Fibroblast of the conjunctiva (primary cell): ENCODE results near the gene PATZ1.
A peak's percentile ranks its signal among the peaks of the same experiment; 100 is the strongest.

Experiments used
- DNase-seq: peaks from one replicate; pipeline ENCODE4 v3.0.0-alpha.2; 2010; ENCODE audit warnings: low read depth

The PATZ1 gene

DNA sequence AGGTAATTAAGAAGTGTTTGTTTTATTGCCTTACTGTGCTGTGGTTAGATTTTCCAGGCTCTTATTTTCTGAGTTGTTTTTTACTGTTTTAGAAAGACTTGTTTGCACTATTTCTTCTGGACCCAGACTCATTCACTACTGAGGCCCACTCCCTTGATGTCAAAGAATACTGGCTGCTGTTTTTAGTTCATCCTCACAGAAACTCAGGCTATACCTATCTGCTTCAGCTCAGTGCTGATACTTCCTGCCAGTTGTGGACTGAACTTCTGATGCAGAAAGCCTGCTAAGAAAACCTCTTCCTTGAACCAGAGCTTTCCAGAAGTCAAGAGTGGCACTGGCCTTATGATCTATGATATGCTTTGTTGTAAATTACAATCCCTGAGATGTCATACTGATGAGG is 38.0 kb downstream of the PATZ1 start:
- no peak for DNase-seq

DNA sequence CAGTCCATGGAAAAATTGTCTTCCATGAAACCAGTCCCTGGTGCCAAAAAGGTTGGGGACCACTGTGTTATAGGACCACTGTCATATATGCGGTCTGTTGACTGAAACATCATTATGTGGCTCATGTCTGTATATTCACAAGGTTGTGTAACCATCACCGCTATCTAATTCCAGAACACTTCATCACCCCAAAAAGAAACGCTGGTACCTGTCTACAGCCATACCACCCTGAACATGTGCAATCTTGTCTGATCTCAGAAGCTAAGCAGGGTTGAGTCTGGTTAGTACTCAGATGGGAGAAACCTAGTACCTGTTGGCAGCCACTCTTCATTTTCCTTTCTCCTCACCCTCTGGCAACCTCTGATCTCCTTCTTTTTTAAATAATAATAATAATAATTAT is 41.0 kb downstream of the PATZ1 start:
- DNase-seq, result no peak

DNA sequence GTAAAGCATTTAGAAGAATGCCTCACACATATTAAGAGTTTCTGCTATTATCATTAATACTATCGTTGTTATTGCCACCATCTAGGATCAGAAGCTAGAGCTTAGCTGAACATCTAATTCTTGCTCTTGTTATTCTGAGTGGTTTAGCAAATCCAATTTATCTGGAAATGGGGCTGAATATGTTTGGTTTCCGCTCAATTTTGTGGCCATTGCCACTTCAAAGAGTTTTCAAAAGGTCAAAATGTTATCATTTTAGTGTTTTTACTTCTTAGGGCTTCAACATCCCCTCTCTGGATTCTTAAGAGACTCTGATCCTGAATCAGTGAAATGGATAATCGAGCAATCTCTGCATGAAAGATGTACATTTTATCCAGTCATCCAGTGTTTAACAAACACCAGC is 43.6 kb downstream of the PATZ1 start:
- DNase-seq, result no peak

DNA sequence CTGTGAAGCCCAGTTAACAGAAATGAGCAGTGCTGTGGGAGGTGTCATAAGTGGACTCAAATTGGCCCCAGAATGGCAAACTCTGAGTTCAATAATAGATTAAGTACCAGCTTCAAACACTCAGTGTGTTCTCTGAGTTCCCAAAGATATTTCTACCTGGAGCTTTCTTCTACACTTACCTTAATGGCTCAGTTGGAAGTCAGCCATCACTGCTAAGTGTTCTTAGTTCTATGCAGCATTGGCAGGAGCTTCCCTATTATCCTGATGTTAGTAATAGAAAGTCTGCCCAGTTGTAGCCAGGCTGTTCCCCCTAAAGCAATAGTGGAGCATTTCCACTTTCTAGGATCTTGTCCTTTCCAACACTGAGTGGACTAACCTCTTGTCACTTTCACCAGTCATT is 44.1 kb downstream of the PATZ1 start:
- no peak for DNase-seq

DNA sequence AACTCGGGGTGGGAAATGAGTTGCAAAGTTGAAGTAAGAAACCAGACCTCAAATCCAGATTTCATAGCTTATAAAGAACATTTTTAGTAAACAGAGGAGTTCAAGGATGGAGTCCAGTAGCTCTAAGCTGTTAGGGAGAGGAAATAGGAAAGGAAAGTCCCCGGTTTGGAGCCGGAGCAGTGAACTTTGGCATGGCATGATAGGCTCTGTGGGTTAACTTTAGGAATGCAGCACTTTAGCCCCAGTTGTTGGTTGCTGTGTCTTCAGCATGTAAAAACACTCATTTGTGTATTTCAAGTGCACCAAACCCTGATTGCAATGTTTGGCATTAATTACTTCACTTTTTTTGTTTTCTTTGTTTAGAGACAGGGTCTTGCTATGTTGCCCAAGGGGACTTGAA is 45.2 kb downstream of the PATZ1 start:
- DNase-seq, result no peak

DNA sequence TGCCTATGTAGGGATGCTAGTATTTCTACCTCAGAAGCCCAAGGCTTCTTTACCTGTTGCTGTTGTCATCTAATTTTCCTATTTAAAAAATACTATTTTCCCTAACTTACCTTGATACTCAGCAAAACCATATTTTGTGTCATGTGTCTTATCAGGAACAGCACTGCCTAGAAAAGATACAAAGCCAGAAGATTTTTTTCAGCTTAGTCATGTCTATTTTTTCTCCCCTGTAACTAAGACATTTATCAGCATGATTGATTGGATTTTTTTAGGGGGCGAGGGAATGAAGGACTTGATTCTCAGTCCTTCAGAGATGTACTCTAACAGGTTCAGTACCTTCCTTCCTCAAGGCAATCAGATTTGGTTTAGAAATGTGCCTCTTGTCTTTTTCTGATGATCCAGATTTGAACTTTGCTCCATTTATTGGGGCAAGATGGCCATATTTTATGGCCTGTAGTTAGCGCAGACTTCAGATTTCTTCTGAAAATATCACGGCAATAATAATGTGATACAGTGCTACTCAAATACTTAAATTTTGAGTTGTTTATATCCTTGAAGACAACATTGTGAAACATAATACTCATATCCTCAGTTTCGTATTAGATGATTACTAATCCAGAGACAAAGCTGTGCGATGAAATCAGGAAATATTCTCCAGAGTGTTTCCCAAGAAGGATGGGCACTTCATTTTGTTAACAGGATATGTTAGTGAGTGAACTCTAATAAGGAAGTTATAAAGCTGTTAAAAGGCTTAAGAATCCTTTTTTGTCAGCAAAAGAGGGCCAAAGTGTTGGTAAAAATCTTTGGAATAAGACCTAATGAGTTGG is 50.1 kb downstream of the PATZ1 start:
- no peak for DNase-seq

DNA sequence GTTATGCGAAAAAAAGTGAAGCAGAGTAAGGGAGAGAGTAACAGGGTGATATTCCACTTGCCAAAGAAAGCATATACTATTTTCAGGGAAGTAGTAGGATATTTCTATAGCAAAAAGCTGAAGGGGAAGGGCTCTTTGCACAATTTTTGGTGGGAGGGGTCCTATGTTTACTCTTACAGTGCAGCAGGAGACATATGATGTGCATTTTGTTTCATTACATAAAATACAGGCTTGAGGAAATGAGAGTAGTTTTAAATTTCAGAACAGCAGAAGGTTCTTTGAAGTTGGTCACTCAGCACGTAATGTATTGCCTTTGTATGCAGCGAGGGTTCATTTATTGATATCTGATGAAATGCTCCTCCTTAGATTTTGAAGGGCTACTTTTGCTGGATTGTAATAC is 50.8 kb downstream of the PATZ1 start:
- DNase-seq, result no peak

DNA sequence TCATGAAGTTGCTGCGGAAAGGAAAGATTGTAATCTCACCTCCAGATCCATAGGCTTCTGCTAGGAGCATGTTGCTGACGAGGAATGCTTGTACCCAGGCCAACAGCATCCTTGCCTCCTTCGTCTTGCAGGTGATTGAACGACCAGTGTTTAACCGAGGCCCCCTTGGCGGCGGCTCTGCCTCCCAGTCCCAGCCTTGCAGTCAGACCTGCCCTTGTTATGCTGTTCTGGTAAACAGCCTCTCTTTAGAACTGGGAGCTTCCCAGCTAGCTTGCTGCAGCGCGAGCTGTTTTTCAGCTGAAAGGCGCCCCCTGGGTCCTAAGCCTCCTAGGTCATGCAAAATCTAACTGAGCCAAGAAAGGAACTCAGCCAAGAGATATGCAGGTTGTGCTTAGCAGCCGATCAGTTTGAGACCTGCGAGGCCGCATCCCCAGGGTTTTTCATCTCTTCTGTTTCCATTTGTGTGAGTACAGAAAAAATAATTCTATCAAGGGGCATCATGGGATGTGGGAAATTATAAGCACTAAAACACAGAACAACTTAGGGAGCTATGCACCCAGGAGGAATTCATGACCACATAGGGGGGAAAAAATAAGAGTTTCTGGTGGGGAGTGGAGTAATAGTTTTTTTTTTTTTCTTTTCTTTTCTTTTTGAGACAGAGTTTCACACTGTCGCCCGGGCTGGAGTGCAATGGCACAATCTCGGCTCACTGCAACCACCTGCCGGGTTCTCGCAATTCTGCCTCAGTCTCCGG is 53.7 kb downstream of the PATZ1 start, which contains the start of gene PIK3IP1:
Gene PIK3IP1, minus strand, starts transcription at position 253 of the 754 bp plus-strand sequence. Its CDS starts 144 bp downstream, at position 109.
- peak; percentile 69 for DNase-seq

DNA sequence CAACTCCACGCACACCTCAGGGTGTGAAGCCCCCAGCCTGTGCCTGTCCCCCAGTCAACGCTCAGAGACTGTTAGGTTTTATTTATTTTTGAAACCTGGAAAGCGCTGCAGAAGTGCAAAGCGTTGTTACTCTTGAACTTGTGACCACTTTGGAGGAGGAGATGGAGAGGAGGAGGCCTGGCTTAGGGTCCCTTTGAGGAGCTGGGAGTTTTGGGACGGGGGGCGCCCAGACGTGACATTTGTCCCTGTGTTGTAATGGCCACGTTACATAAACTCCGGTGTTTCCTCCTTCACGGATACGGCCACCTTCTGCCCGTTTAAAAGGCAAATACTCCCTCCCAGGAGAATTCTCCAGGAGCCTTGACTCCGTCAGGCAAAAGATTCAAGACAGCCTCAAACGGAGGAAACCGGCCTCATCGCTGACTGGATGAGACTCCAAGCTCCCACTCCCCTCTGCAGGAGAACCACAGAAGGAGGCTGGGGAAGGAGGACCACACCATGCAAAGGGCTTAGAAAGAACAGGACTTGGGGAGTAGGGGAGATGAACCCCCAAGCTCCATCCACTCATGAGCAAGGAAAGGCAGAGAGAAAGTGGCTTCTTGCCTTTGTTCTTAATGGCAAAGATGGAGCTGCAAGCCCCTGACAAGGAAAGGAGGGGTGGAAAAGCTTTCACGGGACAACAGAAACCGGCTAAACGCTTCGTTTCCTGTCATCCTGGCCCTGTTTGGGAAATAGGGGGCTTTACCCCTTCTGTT is 54.5 kb downstream of the PATZ1 start:
- no peak for DNase-seq

DNA sequence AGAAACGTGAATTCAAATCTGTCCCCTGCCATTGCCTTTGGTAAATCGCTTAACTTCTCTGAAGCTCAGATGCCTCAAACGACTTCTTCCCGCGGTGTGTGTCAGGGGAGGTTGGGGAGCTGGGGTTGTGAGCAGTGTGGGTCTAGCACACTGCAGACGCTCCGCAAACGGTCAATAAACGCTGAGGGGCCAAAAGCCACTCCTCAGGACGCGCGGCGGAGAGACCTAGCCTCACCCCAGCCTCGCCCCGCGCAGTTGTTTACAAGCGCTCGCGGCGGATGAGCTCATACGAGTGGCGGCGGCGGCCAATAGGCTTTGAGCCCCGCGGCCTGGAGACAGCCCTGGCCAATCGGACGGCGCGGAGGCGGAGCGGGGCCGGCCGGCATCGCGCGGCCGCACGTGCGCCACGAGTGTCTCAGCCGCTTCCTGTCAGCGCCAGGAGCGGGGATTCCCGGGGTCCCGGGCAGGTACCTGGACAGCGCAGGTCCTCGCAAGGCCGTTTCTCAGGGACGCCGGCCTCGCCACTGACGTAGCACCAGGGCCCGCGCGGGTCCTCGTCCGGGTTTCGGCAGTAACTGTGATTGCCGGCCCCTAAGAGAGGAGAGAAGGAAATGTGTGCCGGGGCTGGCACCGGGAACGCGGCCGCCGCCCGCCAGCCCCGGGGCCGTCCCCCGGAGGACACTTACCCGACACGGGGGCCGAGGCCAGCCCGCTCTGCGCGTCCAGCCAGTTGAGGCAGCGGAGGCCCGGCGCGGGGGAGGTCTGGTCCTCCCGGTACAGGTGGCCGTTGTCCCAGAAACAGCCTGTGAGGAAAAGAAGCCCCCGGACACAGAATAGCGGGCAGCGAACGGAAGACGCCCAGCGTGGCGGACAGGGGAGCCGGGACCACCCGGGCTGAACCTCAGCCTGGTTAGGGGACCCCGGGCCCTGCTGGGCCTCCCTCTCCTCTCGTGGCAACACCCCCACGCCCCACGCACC is 55.4 kb downstream of the PATZ1 start:
- peak; percentile 61 for DNase-seq

DNA sequence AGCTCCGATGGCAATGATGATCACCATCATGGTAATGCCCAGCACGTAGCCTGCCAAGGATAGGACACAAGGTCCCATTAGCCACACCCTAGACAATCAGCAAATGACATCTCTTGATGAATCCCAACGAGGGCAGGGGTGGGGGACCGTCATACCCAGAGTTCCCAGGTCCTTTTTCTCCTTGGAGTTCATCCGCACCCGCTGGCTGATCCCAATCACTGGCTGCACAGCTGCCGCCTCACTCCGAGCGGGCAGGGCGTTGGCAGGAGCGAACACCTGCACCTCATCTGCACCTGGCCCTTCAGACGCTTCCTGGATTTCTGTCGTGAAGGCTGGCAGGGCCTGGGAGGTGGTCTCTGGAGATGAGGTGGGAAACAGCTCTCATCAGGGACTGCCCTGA is 56.8 kb downstream of the PATZ1 start:
- DNase-seq, result no peak

DNA sequence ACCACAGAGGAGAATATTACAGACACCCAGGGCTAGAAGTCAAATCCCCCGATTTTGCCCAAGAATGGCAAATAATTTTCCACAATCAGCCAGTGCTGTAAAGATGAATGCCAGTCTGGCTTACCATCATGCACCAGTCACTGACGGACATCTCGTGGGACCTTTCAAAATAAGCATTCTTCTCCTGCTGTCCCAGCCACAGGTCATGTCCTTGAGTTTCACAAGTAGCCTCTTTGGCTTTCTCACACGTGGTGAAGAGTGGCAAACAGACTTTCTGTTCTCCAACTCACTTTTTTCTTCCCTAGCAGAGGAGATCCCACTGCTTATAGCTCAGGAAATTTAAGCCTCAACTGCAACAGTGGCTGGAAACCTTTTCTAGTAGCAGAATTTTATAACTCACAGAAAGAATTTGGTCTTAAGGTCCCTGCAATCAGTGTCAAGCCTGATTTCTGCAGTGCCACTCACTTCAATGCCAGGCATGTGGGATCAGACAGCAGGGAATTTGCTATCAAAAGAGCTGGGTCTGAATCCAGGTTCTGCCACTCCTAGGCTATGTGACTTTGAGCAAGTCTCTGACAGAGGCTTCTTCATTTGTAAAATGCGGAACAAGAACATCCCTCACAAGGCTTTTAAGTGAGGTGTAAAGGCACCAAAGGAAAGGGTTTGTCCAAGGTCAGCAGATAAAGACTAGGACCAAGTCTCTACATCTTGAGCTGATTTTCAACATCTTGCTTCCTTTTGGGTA is 57.5 kb downstream of the PATZ1 start:
- no peak for DNase-seq

DNA sequence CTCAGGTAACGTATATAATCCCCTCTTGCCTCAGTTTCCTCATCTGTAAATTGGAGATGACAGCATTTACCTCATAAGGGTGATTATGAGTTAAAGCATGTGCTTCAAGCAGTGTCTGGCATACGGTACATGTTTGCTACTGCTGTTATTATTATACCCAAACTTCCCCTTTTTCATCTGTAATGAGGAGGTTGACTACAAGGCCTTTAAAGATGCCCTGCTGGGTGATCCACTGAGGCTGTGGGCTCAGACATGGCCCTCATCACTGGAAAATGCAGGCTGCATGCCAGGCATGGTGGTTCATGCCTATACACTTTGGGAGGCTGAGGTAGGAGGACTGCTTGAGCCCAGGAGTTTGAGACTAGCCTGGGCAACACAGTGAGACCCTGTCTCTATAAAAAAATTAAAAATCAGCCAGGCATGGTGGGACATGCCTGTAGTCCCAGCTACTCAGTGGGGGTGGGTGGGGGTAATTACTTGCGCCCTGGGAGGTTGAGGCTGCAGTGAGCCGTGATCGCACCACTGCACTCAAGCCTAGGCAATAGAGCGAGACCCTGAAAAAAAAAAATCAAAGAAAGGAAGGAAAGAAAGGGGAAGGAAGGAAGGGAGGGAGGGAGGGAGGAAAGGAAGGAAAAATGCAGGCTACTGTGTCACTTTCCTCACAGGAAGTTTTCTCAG is 58.2 kb downstream of the PATZ1 start:
- no peak for DNase-seq

DNA sequence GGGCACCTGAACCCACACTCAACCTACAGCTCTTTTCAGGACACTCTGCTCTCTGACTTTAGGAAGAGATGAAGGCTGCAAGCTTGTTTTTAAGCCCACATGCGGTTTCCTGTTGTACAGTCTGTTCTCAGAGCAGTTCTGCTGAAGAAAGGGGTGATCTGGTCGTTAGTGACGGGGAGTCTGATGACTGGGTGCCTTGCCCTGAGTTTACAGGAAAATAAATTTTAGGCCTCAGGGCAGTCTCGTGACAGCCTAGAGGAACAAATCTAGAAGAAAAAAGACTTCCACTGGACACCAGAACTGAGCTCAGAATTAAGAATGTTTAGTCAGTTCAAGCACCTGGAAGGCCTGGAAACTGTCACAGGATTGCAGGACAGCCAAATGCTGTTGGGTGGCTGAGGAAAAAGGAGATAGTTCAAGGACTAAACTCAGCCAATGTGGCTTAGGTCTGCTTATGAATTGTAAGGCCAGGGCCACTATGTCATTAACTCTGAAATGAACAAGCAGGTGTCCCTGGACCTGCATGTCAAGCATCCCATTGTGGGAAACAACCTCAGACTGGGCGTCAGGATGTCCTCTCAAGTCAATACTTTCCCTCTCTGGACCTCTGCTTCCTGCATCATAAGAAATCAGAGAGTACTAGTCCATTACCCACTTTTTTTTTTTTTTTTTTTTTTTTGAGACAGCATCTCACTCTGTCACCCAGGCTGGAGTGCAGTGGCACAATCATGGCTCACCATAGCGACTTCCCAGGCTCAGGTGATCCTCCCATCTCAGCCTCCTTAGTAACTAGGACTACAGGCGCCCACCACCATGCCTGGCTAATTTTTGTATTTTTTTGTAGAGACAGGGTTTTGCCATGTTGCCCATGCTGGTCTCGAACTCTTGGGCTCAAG is 59.5 kb downstream of the PATZ1 start:
- DNase-seq, result no peak

DNA sequence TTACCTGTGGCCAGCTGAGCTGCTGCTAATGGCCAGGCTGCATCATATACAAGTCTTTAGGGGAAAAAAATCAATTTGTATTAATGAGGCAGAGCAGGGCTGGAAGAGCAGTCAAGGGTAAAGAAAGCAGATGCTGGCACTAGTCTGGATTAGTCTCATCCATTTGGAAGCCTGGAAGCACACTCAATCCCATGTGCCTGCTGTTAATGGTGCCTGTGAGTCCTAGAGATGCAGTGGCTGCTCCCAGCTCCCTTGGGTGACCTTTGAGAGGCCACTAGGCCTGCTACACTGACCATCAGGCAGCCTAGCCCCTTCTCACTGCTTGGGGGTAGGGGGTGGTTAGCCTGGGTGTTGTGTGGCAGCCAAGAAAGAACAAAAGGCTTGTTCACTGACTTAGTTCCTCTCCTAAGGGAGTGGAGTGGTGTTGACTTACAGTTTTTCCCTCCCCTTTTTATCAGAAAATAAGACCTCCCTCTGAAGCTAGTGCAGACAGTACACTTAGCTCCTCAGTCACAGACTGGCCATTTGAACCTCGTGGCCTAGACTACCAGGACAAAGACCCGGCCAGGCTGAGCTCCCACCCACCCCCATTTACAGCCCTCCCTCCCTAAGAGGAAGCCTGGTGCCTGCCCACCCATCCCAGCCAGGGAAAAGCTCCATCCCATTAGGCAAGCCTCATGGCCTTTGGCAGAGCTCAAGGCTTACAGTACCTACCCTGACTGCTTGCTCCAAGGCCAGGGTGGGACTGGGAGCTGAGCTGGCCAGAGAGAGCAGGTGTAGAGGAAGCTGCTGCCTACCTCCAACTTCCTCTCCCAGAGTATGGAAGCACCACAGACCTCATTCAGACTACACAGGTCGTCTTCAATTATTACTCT is 61.6 kb downstream of the PATZ1 start:
- DNase-seq, result no peak

DNA sequence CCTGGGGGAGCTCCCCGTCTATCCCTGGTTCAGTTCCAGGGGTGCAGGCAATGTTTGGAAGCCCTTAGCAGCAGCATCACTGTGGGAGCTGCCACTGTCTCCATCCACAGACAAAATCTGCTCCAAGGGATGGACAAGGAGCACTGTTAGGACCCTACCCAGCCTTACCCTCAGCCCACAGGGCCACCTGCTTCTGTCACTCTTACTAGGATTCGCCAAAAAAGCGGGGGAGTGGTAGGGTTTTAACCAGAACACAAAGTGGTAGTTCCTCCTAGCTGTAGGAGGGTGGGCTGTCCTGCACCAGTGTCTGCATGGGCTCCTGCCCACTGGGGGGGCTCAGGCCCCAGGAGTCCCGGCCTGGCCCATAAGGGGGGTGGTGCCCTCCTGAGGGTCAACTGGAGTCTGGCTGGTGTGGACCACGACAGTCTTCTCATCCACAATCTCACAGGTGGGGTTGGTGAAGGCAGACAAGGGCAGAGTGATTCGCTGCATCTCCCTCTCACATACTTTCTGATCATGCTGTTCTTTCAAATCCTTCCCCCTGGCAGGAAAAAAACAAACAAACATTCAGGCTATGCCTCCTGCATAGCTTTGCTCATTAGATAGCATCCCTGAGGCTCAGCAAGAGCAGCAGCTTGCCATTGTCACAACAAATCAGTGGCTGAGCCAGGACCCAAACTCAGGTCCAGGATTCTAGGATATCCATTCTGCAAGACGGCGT is 63.2 kb downstream of the PATZ1 start:
- no peak for DNase-seq

DNA sequence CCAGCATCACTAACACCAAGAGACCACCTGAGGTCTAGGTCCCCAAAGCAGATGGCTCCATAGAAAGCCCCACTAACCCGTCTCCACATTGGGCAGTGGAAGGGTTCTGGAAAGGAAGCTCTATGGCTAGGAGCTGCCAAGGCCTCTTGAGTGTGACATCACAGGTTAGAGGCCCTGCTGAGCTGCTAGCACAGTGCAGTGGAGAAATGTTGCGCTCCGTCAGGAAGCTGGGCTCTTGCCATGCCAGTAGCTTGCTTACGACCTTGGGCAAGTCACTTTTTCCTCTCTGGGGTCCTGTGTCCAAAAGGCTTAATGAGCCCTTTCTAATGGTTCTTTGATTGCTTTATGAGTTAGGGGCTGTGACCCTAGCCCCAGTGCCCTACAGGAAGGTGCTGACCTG is 64.4 kb downstream of the PATZ1 start:
- DNase-seq, result no peak
